A549 (cell line): ENCODE measurements around the gene RTN4RL2.

Source experiments
- BHLHE40 ChIP-seq: IDR thresholded peaks from 2 replicates; pipeline ENCODE4 v1.6.1; 2012; ENCODE audit warnings: low read depth, low read length, inconsistent platforms
- ESRRA ChIP-seq: fragments of 150-350 bp; IDR thresholded peaks from 2 replicates; pipeline ENCODE4 v1.6.1; 2014; ENCODE audit warnings: mild to moderate bottlenecking, low read length, borderline replicate concordance
- FOSL2 ChIP-seq, 2 experiments: fragments of 450-650 bp in 1 of 2; fragments of >200 bp in 1 of 2; sonication (Bioruptor Twin) in 1 of 2; formaldehyde crosslinking; IDR thresholded peaks; 2 replicates each; pipeline versions ENCODE4 v1.5.0 to v1.6.1; 2016 to 2020; ENCODE audit warnings: mild to moderate bottlenecking in 1 of 2, moderate library complexity in 1 of 2
- KDM1A ChIP-seq: fragments of 200-600 bp; sonication (generic); IDR thresholded peaks from 2 replicates; pipeline ENCODE4 v1.6.1; 2016; ENCODE audit warnings: low read depth, mild to moderate bottlenecking
- MAZ ChIP-seq: fragments of 150-350 bp; IDR thresholded peaks from 2 replicates; pipeline ENCODE4 v1.6.1; 2014; ENCODE audit warnings: antibody characterized with exemption, low read depth, low read length, borderline replicate concordance
- MYC ChIP-seq: IDR thresholded peaks from 2 replicates; pipeline ENCODE4 v1.6.1; 2012; ENCODE audit warnings: mild to moderate bottlenecking, inconsistent platforms, low read length, improper control_type of control experiment, borderline replicate concordance
- POLR2A ChIP-seq: IDR thresholded peaks from 2 replicates; pipeline ENCODE4 v1.6.1; 2012; ENCODE audit warnings: mild to moderate bottlenecking, low read length
- RCOR1 ChIP-seq: fragments of 150-350 bp; IDR thresholded peaks from 2 replicates; pipeline ENCODE4 v1.6.1; 2014; ENCODE audit warnings: antibody characterized with exemption, low read length, low read depth
- RFX5 ChIP-seq: fragments of 450-650 bp; IDR thresholded peaks from 2 replicates; pipeline ENCODE4 v1.7.1; 2014; ENCODE audit warnings: antibody characterized with exemption, mild to moderate bottlenecking, moderate library complexity
- TF ChIP-seq, protein P1 (sequence below): fragments of >200 bp; sonication (Bioruptor Twin); formaldehyde crosslinking; IDR thresholded peaks from 3 replicates; pipeline ENCODE4 v1.5.1; 2016
- TF ChIP-seq, protein P2 (sequence below): fragments of >200 bp; sonication (Bioruptor Twin); formaldehyde crosslinking; IDR thresholded peaks from 3 replicates; pipeline ENCODE4 v1.6.1; 2016
- TF ChIP-seq, protein P3 (sequence below): IDR thresholded peaks from 2 replicates; pipeline ENCODE4 v1.6.1; 2012

DNA sequence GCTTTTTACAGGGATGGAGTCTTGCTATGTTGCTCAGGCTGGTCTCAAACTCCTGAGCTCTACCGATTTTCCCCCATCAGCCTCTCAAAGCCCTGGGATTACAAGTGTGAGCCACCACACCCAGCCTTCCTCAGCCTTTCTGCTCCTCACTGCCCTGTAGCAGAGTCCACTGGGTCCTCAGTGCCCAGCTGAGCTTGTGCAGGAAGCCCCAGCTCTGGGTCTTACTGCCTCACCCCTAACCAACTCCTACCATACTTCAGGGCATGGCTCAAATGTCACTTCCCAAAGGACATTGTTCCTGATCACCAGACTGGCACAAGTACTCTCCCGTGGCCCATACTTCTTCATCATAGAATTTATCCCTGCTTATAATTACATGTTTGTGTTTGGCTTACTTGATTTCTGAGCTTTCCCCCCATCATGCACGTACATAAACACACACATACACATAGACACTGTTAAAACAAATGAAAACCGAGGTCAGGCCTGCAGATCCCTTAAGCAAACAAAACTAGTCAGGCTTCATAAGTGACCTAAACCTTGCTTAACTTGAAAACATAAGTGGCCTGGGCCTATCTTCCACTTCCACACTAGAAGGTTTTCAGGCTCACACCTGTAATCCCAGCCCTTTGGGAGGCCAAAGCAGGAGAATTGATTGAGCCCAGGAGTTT is 19.4 kb upstream of the RTN4RL2 start:
- TF ChIP-seq ESRRA (no peak), RCOR1 (no peak), KDM1A (no peak), POLR2A (no peak), BHLHE40 (no peak), RFX5 (no peak), MAZ (no peak), MYC (no peak), FOSL2 (IDR thresholded peaks at IDR 0.05) (no peak), FOSL2 (CRISPR knock-in tag; IDR thresholded peaks at IDR 0.05) (no peak)
- TF ChIP-seq, protein P1, sequence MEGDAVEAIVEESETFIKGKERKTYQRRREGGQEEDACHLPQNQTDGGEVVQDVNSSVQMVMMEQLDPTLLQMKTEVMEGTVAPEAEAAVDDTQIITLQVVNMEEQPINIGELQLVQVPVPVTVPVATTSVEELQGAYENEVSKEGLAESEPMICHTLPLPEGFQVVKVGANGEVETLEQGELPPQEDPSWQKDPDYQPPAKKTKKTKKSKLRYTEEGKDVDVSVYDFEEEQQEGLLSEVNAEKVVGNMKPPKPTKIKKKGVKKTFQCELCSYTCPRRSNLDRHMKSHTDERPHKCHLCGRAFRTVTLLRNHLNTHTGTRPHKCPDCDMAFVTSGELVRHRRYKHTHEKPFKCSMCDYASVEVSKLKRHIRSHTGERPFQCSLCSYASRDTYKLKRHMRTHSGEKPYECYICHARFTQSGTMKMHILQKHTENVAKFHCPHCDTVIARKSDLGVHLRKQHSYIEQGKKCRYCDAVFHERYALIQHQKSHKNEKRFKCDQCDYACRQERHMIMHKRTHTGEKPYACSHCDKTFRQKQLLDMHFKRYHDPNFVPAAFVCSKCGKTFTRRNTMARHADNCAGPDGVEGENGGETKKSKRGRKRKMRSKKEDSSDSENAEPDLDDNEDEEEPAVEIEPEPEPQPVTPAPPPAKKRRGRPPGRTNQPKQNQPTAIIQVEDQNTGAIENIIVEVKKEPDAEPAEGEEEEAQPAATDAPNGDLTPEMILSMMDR: no peak
- TF ChIP-seq, protein P2, sequence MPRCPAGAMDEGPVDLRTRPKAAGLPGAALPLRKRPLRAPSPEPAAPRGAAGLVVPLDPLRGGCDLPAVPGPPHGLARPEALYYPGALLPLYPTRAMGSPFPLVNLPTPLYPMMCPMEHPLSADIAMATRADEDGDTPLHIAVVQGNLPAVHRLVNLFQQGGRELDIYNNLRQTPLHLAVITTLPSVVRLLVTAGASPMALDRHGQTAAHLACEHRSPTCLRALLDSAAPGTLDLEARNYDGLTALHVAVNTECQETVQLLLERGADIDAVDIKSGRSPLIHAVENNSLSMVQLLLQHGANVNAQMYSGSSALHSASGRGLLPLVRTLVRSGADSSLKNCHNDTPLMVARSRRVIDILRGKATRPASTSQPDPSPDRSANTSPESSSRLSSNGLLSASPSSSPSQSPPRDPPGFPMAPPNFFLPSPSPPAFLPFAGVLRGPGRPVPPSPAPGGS: no peak
- TF ChIP-seq, protein P3, sequence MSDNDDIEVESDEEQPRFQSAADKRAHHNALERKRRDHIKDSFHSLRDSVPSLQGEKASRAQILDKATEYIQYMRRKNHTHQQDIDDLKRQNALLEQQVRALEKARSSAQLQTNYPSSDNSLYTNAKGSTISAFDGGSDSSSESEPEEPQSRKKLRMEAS: no peak
